ENCODE results near the gene WDR88.

The WDR88 gene

GRCh38 chr19:33100894-33101644 is 30.8 kb upstream of the WDR88 start:
- no peak for TF ChIP-seq SPI1 (IDR thresholded peaks at IDR 0.05; ENCODE audit: borderline replicate concordance, low read depth)
- no peak for TF ChIP-seq GABPA (IDR thresholded peaks at IDR 0.05; ENCODE audit: low read depth)
- TF ChIP-seq REST (IDR thresholded peaks at IDR 0.05; ENCODE audit: insufficient replicate concordance, low read depth) = no peak
- no peak for TF ChIP-seq POLR2AphosphoS5 (IDR thresholded peaks at IDR 0.05; ENCODE audit: low read depth)
- TF ChIP-seq CTCF (IDR thresholded peaks at IDR 0.05; ENCODE audit: insufficient read depth, low read length) = no peak
- Histone ChIP-seq H3K27ac (replicated peaks) (no peak overlapping the region), H3K27me3 (ENCODE audit: insufficient read depth, poor library complexity, severe bottlenecking) (no peaks in the 10 kb centered on the region), H3K4me3 (replicated peaks; ENCODE audit: insufficient read depth, low read length) (no peak overlapping the region)
- DNase-seq (ENCODE audit: low read depth in 1 of 2, low spot score in 1 of 2) = no peak

- Histone ChIP-seq H3K4me3 (replicated peaks; ENCODE audit: insufficient read depth, low read length) (no peak overlapping the region), H3K27ac (replicated peaks) (no peak overlapping the region), H3K27me3 (ENCODE audit: insufficient read depth, poor library complexity, severe bottlenecking) (no peaks in the 10 kb centered on the region)
- TF ChIP-seq CTCF (IDR thresholded peaks at IDR 0.05; ENCODE audit: insufficient read depth, low read length) (no peak), SPI1 (IDR thresholded peaks at IDR 0.05; ENCODE audit: borderline replicate concordance, low read depth) (no peak), POLR2AphosphoS5 (IDR thresholded peaks at IDR 0.05; ENCODE audit: low read depth) (no peak), GABPA (IDR thresholded peaks at IDR 0.05; ENCODE audit: low read depth) (no peak), REST (IDR thresholded peaks at IDR 0.05; ENCODE audit: insufficient replicate concordance, low read depth) (no peak)
- DNase-seq (ENCODE audit: low read depth in 1 of 2, low spot score in 1 of 2) = no peak
Observed at GRCh38 chr19:33102893-33103292, 29.0 kb upstream of the WDR88 start.

GRCh38 chr19:33108161-33108560 is 23.8 kb upstream of the WDR88 start:
- Histone ChIP-seq H3K4me3 (replicated peaks; ENCODE audit: insufficient read depth, low read length) (no peak overlapping the region), H3K27ac (replicated peaks) (no peak overlapping the region), H3K27me3 (ENCODE audit: insufficient read depth, poor library complexity, severe bottlenecking) (no peaks in the 10 kb centered on the region)
- no peak for DNase-seq (ENCODE audit: low read depth in 1 of 2, low spot score in 1 of 2)
- TF ChIP-seq SPI1 (IDR thresholded peaks at IDR 0.05; ENCODE audit: borderline replicate concordance, low read depth) (no peak), REST (IDR thresholded peaks at IDR 0.05; ENCODE audit: insufficient replicate concordance, low read depth) (no peak), GABPA (IDR thresholded peaks at IDR 0.05; ENCODE audit: low read depth) (no peak)
